CD1c-positive myeloid dendritic cell (primary cell): Measurements from ENCODE around the gene MSX1.
"Not testable (repeated sequence)": the region's sequence is repeated elsewhere in the genome, so short reads cannot be mapped to it uniquely, and the experiment has no call there.

Experiments
- DNase-seq: peaks from one replicate; pipeline ENCODE4 v3.0.0-alpha.2; 2016; ENCODE audit errors: extremely low spot score

MSX1 gene

DNA sequence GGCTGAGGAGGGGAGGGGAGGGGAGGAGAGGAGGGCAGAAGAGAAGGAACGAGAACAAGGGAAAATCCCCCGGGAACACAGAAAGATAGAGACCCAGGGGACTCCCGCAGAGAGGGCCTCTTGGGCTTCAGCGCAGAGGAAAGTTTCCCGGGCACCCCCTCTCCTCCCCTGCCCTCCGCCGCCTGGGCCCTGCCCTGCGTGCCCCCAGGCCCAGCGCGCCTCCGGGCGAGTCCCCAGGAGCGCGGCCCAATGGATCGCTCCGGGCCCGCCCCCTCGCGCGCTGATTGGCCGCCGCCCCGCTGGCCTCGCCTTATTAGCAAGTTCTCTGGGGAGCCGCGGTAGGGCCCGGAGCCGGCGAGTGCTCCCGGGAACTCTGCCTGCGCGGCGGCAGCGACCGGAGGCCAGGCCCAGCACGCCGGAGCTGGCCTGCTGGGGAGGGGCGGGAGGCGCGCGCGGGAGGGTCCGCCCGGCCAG lies at the start of gene MSX1:
MSX1 (plus strand) TSS at position 341 of the 474 bp plus-strand sequence. CDS start 235 bp downstream, outside the sequence.
- DNase-seq = peak; percentile 45

DNA sequence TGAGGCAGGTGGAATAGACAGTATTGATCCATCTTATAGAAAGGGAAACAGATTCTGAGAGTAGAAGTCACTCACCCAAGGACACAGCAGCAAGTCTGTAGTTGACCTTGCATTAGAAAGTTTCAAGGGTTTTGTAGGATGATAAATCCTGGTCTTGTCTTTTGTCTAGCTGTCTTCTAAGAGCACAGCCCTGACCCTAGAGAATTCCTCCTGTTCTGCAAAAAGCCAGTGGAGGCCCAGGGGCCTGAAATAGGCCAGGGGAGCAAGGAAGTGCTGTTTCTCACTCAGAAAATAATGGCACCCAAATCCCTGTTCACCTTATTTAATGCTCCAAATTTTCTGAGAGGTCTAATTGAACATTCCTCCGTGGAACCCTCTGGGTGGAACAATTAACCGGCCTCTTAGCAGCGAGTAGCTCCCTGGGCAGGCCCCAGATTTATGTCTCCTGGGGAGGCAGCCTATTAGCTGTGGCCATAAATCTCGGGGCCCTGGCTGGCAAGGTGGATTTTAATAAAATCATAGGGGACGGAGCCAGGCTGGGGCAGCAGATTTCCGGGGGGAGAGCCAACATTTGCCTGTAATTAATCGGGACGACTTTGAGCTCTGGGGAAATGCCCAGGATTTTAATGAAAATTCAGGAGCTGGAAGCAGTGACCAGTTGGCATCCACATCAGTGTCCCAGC lies 49.2 kb upstream of the MSX1 start:
- no peak for DNase-seq

DNA sequence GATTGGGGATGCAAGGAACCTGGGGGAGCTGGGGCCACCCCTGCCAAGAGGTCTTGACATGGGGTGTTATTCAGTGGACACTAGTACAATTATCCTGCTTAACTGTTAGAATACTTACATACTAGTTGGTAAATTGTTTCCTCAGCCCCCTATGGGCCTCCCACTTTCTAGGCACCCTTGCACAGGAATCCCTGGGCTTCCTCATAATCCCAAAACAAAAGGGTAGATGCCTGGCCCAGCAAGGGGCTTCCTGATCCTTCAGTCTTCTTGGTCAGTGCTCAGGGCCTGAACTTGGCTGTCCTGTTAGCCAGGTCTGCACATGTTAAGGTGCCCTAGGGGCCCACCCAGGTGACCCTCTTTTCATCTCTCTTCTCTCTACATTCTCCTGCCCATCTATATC lies 48.7 kb upstream of the MSX1 start:
- no peak for DNase-seq

DNA sequence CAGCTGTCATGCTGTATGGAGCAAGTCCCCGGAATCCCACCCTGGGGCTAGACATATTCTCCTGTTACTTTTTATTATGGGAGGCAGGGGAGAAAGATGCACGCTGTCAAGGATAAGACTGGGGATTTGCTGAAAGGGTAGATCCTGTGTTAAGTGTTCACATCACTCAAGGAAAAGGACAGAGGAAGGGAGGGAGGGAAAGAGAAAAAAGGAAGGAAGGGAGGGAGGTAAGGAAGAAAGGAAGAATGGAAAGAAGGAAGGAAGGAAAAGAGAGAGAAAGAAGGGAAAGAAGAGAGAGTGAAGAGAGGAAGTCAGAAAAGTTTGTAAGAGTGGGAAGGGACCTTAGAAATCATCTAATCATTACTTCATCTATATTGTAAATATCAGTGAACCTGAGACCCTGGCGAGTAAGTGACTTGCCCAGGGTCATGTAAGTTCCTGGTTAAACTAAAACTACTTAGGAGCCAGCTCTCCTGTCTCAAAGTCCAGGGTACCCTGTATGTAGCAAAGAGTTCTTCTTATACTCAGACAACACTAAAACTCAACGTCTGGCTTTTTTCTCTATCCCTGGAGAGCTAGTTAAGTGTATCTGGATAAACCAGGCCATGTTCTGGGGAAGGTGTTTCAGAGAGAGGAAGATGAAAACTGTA lies 47.2 kb upstream of the MSX1 start:
- DNase-seq = no peak

DNA sequence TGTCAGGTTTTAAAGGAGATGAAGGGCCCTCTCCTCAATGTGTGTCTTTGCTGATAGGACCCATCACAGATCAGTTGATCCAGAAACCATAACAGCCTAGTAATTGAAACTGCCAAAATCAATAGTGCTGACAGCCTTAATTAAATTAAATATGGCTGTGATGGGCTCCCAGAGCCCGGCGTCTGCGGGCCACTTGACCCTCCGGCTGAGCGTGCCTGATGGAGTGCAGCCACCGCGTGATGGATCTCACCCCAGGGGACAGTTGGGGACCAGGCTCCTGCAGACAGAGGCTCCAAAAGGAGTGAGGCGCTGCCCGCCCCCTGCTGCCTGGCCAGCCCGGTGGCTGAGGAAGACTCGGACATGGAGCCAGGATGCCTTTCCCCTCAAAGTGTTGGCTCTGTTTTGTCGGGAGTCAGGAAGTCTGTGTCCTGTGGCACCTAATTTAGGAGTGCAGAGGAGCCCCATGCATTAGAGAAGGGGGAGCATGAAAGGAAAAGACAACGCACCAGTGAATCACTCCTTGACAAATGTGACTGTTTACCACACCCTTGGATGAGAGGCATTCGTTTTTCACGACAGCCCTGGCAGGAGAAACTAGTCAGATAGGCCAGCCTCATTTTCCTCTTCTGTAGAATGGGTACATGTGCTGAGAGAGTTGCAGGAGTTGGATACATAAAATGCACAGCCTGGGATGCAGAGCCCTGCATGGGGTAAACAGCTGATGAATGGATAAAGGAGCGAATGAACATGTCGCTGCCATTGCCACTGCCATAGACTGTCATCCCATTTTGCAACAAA lies 40.9 kb upstream of the MSX1 start:
- DNase-seq = no peak

DNA sequence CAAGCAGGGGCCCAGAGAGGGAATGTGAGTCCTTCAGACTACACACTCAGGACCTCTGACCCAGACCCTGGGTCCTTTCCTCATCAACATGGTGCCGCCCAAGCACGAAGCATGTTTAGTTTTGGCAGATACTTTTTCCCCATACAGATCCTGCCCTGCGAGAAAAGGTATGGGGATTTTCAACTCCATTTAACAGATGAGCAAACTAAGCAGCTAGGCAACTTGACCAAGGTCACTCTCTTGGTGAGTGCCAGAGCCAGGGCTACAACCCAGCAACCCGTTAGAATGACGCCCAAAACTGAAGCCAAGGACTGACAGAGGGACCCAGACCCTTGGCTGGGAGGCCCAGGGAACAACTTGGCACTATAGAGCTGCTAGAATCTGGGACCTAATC lies 40.3 kb upstream of the MSX1 start:
- DNase-seq = no peak

DNA sequence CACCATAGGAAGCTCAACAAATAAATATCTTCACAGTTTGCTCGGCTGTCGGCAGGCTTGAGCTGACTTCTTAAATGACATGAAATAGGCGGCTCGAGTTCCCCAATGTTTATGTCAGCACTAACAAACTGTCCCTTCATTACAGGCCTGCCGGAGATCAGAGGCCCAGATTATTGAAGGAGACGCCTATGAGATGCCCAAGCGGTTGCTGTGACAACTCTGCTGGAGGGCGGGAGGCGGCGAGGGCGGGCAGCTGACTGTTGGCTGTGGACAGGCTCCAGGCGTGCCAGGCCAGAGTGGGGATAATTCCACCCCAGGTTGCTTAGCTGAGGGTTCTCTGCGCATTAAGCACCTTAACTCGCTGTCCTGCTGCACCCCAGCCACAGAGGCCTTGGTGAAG lies 39.2 kb upstream of the MSX1 start:
- DNase-seq = no peak

DNA sequence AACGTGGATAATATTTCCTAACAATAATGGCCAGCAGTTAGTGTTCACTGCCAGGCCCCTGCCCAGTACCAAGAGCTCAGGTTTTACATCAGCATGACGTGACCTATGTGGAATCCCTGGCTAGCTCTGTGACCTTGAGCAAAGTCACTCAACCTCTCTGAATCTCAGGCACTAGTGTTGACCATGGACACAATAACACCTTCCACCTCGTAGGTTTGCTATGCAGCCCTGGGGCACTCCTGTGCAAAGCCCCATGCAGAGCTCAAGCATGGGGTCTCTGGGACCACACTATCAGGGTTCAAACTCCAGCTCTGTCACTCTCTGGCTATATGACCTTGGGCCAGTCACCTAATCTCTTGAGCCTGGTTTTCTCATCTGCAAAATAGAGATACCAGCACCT lies 38.7 kb upstream of the MSX1 start:
- DNase-seq = no peak

DNA sequence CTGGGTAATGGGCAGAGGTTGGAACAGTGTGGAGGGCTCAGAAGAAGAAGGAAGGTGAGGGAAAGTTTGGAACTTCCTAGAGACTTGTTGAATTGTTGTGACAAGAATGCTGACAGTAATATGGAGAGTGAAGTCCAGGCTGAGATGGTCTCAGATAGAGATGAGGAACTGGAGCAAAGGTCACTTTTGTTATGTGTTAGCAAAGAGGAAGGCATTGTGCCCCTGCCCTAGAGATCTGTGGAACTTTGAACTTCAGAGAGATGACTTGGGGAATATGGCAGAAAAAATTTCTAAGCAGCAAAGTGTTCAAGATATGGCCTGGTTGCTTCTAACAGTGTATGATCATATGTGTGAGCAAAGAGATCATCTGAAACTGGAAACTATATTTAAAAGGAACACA lies 37.9 kb upstream of the MSX1 start:
- no peak for DNase-seq

DNA sequence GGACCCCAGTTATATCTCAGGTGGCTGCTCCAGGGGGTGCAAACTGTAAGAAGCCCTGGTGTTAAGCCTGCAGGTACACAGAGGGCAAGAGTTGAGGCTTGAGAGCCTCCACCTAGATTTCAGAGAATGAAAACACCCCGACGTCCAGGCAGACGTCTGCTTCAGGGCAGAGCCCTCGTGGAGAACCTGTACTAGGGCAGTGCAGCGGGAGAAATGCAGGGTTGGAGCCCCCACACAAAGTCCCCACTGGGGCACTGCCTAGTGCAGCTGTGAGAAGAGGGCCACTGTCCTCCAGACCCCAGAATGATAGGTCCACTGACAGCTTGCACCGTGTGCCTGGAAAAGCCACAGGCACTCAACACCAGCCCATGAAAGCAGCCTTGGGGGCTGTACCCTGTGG lies 37.2 kb upstream of the MSX1 start:
- DNase-seq = not testable (repeated sequence)

DNA sequence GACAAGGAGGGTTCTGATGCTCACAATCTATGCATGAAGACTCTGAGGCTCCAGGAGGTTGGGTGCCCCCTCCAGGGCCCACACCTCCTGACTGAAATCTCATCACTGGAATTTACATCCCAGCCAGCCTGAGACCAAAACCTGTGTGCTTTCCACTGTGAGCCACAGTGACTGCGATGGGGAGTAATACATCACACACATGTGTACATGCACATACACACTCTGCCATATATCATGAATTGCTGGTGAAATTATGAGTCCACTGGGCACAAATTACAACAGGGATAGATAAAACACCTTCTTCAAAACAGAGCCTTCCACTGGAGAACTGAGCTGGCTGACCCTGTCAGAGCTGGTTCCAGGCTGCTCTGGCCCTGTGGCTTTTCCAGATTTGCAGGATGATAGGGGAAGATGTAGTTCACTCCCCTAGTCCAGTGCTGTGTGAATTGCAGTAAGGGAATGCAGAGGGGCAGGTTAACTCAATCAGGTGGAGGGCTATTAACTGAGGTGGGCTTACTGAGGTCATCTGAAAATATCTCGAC lies 35.8 kb upstream of the MSX1 start:
- no peak for DNase-seq

DNA sequence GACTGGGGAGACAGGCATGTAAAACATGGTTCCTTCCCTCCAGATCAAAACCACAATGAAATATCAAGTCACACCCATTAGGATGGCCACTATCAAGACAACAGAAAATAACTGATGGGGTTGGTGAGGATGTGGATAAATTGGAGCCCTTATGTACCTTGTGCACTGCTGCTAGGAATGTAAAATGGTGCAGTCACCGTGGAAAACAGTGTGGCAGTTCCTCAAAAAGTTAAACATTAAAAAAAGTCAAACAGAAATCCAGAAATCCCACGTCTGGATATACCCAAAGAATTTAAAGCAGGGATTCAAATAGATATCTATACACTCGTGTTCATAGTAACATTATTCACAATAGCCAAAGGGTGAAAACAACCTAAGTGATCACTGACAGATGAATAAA lies 35.2 kb upstream of the MSX1 start:
- DNase-seq = no peak

DNA sequence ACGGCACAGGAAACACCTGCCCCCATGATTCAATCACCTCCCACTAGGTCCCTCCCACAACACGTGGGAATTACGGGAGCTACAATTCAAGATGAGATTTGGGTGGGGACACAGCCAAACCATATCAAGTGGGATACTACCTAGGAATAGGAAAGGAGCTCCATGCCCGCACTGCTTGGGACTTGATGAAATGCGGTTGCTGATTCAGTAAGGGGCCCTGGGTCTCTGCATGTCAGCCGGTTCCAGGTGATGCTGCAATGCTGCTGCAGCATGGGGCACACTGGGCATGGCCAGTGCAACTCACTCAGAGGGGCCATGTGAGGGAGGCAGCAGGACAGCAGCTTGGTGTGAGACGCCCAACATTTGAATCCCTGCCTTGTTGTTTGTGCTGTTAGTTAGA lies 34.0 kb upstream of the MSX1 start:
- no peak for DNase-seq

DNA sequence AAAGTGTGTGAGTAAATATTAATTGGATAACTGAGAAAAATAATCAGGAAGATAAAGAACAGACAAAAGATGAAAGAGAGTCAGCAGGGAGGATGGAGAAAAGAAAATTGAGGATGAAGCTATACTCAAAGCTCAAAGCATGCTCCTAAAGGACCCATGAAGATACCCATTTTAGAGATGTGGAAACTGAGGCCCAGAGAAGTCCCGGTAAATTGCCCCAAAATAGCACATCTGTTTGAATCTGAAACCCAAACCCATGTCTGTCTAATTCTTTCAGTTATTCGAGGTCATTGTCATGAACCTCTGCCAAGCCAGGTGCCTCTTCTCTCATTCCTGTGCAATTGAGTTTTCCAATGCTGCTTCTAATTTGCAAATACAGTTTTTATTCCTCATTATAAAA lies 29.6 kb upstream of the MSX1 start:
- DNase-seq = no peak

DNA sequence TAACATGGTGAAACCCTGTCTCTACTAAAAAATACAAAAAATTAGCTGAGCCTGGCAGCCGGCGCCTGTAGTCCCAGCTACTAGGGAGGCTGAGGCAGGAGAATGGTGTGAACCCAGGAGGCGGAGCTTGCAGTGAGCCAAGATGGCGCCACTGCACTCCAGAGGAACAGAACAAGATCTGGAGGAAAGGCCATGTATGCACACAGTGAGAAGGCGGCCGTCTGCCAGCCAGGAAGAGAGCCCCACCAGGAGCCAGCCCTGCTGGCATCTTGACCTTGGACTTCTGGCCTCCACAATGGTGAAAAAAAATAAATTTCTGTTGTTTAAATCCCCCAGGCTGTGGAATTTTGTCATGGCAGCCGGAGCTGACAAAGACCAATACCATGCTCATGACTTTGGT lies 28.2 kb upstream of the MSX1 start:
- no peak for DNase-seq

DNA sequence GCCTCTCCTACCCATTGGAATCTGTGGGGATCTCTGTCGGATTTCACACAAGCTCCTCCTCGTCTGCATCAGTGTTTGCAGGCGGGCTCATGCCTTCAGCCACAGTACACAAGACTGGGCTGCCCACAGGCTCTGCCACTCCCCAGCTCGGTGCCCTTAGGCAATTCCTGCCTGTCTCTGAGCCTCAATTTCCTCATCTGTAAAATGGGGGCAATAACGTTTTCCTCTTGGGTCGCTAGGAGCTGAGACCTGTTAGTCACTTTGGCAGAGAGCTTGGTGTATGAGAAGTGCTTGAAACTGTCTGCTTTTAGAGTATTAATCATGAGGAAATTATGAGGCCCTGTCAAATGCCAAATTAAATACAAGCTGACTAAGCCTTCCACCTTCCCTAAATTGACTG lies 27.6 kb upstream of the MSX1 start:
- no peak for DNase-seq

DNA sequence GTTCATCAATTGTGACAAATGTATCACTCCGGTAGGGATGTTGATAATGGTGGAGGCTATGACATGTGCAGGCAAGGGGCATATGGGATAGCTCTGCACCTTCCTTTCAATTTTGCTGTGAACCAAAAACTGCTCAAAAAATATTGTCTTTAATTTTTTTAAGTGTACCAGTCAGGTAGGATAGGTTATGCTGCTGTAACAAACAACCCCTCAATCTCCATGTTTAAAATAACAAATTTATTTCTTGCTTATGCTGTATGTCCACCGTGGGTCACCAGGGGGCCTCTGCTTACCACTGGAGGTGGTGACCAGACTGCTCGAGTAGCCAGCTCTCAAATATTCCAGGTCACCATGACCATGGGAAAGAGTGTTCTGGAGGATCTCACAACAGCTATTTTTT lies 23.4 kb upstream of the MSX1 start:
- DNase-seq = no peak

DNA sequence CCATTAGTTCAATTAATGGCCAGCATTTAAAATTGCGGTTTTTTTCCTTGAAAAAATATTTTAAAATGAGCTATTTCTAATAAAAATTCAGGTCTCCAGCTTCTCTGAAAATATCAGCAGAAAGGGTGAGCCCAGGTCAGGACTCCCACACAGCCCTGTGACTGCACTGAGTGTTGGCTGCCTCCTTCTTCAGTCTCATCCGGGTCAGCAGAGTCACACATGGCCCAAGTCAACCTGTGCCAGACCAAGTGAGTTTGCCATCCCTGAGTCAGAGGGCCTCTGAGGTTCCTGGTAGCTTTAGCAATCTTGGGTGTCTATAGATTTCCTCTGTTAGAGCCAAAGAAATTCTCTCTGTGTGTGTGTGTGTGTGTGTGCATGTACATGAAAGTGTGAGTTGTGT lies 22.1 kb upstream of the MSX1 start:
- no peak for DNase-seq

DNA sequence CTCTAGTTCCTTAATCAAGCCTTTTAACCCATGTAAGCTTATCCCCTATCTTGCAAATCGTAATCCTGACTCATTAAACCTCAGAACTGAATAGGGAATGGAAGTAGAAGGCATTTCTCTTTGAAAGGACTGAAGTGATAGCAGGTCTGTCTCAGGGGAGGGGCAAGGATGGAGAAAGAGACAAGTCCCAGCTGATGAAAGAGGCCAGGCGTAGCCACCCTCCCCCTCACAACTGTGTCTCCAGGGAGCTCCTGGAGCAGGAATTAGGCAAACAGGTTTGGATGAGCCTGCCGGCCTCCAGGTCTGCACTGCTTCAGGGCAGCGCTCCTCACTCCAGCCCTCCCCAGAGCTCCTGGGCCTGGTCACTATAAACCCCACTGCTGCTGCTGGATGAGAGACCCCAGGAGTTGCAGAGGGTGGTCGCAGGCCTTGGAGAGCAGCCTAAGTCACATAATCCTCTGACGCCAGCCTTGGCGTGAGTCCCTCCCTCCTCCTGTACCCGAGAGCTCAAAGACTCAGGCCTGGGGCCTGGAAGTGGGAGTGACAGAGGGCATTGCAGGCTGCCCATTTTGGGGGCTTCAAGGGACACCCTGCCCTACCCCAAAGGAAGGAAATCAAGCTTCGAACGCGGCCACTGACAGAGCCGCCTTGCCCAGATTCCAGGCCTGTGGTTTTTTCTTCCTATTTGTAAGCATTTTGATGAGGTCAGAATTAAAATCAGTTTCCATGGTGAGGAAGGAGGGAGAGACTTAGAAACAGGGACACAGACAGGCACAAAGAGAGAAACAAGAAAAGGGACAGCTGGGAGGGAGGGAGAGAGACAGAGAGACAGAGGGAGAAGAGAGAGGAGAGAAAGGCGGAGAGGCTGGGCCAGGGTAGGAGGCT lies 21.2 kb upstream of the MSX1 start:
- no peak for DNase-seq

DNA sequence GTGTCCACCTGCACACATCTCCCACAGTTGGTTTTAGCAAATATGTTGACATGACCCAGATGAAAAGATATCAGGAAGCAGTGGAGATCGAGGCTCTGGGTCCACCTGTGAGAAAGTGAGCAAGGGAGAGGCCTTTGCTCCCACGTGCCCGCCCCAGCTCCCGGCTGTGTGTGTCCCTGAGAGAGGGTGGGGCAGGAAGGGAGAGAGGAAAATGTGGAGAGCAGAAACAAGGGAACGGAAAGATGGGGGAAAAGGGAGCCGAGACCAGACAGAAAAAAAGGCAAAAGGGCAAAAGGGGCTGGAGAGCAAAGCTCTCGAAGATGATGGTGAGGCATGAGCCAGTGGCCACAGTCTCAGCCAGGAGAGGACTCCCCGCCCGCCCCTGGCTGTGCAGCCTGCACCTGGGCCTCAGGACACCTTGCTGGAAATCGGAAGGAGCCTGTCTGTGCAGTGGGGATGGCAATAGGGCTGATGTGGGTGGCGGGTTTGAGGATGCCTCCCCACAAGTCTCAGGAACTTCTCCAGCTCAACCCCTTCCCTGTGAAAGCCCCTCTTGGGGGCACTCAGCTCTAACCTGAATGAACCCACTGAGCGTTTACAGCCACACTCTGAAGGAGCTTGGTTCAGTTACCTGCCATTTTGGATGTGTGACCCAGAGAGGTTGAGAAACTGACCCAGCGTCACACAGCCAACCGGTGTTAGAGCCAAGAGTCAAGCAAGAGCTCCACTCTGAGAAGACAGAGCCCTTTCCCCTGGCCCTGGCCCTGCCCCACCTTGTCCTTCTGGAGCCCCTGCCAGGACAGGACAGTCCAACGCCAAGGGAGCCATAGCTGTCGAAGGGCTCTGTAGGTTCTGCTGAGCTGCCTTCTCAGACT lies 20.3 kb upstream of the MSX1 start:
- no peak for DNase-seq

DNA sequence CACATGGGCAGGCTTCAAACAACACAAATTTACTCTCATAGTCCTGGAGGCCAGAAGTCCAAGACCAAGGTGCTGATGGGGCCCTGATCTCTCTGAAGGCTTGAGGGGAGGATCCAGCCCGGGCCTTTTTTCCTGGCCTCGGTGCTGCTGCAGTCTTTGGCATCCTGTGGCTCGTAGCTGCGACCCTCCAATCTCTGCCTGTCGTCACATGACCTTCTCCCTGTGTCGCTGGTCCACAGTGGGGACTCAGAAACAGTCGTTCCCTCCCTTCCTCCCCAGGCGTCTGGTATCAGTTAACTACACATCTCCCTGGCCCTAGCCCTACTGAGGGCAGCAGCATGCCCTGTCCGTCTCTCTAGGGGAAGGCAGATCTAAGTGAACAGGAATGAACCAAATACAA lies 19.1 kb upstream of the MSX1 start:
- DNase-seq = no peak
